Smooth muscle cell of the brain vasculature (primary cell): ENCODE measurements around the gene KAT14.
"Not testable (repeated sequence)": the region's sequence is repeated elsewhere in the genome, so short reads cannot be mapped to it uniquely, and the experiment has no call there.

ENCODE experiments used
- DNase-seq: peaks from one replicate; pipeline ENCODE4 v3.0.0-alpha.2; 2012; ENCODE audit warnings: low read depth, low spot score

KAT14 gene

GRCh38 chr20:18223409-18223808 lies 85.7 kb downstream of the KAT14 start:
- DNase-seq, result no peak

GRCh38 chr20:18224968-18225568 lies 87.4 kb downstream of the KAT14 start:
- peak; percentile 91 for DNase-seq

GRCh38 chr20:18225632-18226031 lies 88.0 kb downstream of the KAT14 start:
- DNase-seq, result peak; percentile 2

GRCh38 chr20:18226741-18227140 lies 89.1 kb downstream of the KAT14 start:
- DNase-seq, result not testable (repeated sequence)

- DNase-seq, result no peak
These were observed 95.8 kb downstream of the KAT14 start for GRCh38 chr20:18233408-18233943.
